ENCODE results near the gene SVEP1. TPM values are rescaled to one million over a fixed set of nuclear protein-coding genes. Genes with fewer than 3 reads are reported as not detected.

SVEP1 gene
- total RNA-seq, 4 donors from 2014 or later, result 6.1 to 40.1 (median 17.3) TPM

DNA sequence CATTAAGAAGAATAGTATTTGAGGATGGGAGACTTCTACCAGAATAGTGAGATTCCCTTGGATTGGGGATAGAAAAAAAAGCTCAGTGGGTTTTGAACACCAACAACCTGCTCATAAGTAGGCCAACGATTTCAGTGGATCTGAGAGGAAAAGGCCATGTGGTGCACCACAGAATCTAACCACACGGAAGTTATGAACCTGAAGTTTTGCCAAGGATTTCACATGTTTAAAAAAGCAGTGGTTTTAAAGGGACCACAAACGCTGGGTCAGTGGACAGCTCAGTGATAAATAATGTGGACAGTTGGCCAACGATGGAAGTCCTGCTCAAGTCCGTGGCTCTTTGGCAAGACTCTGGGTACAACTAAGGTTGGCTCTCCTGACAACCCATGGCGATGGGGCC, 134.6 kb downstream of the SVEP1 start:
- DNase-seq, result no peak
- no peak for TF ChIP-seq POLR2A (IDR thresholded peaks at IDR 0.05)
- TF ChIP-seq, protein P1, sequence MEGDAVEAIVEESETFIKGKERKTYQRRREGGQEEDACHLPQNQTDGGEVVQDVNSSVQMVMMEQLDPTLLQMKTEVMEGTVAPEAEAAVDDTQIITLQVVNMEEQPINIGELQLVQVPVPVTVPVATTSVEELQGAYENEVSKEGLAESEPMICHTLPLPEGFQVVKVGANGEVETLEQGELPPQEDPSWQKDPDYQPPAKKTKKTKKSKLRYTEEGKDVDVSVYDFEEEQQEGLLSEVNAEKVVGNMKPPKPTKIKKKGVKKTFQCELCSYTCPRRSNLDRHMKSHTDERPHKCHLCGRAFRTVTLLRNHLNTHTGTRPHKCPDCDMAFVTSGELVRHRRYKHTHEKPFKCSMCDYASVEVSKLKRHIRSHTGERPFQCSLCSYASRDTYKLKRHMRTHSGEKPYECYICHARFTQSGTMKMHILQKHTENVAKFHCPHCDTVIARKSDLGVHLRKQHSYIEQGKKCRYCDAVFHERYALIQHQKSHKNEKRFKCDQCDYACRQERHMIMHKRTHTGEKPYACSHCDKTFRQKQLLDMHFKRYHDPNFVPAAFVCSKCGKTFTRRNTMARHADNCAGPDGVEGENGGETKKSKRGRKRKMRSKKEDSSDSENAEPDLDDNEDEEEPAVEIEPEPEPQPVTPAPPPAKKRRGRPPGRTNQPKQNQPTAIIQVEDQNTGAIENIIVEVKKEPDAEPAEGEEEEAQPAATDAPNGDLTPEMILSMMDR (IDR thresholded peaks at IDR 0.05), result no peak
- no peaks in the 10 kb centered on the region for H3K4me1 ChIP-seq
- no peak overlapping the region for H3K4me3 ChIP-seq
- no peak overlapping the region for H3K27ac ChIP-seq
- H3K9me3 ChIP-seq, result no peaks in the 10 kb centered on the region
- H3K36me3 ChIP-seq, result no peaks in the 10 kb centered on the region
- no peaks in the 10 kb centered on the region for H3K27me3 ChIP-seq

DNA sequence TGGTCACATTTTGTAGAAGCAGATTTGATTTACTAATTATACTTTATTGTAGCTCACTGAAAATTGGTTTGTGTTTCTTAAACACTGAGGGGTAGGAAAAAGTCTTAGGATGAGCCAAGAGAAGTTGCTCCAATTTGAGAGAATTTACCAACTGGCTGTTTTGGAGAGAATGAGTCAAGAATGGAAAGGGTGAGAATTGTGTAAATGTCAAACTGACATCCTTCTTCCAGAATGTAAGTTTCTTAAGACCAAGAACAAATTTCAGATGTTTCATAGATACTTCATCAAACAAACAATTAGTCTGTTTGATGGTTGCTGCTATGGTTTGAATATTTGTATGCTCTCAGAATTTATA, 135.7 kb downstream of the SVEP1 start:
- Histone ChIP-seq H3K27me3 (no peaks in the 10 kb centered on the region), H3K27ac (no peak overlapping the region), H3K4me1 (no peaks in the 10 kb centered on the region), H3K4me3 (no peak overlapping the region), H3K9me3 (no peaks in the 10 kb centered on the region), H3K36me3 (no peaks in the 10 kb centered on the region)
- no peak for TF ChIP-seq POLR2A (IDR thresholded peaks at IDR 0.05)
- TF ChIP-seq, protein P1 (IDR thresholded peaks at IDR 0.05), result no peak
- DNase-seq, result no peak

DNA sequence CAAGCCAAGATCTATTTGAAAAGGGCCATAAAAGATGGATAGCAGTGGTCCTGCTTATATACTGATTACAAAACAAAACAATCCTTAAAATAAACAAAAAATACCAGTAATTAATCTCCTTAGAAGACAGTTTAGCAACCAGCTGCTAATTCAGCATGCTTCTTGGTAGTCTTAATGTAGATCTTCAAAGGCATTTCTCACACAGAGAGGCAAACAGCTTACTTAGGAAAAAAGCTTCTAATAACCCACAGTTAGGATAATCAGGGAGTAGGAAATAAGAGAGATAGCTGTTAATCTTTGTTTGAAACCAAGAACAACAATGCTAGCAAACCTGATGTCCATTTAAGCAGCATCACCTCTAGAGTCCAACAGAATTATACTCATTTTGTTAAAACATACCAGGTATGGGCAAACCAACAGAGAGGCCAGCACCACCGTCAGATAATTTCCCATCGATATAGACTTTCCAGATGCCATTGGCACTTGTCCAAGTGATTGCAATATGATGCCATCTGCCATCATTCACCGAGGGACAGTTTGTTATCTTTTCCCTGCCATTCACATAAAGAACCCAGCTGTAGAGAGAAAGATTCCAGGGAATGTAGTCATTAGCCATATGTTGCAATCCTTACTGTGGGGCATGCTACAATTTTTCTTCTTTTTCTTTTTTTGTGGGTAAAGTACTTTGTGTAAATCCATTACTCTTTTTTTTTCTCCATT, 136.2 kb downstream of the SVEP1 start:
- DNase-seq, result no peak

DNA sequence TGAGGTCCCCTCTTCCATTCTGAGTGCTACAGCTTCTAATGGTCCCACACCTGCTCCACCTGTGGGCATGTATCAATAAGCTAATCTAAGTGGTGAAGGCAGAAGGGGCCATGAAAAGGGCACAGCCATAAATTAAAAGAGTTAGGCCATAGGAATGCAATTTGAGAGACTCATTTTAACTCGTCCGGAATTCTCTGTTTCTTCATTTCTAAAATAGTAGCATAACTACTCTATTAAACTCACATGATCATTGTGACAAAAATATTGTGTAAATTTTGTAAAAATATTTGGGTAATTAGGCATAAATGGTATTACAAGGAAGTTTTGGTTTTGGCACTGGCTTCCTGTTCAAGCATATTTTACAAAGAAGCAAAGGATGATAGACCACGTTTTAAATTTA, 138.7 kb downstream of the SVEP1 start:
- Histone ChIP-seq H3K36me3 (no peaks in the 10 kb centered on the region), H3K9me3 (no peaks in the 10 kb centered on the region), H3K4me1 (no peaks in the 10 kb centered on the region), H3K27ac (no peak overlapping the region), H3K4me3 (no peak overlapping the region), H3K27me3 (no peaks in the 10 kb centered on the region)
- DNase-seq, result no peak
- TF ChIP-seq, protein P1 (IDR thresholded peaks at IDR 0.05), result no peak
- no peak for TF ChIP-seq POLR2A (IDR thresholded peaks at IDR 0.05)

More for the DNA sequence above, 136.2 kb downstream of the SVEP1 start:
- no peaks in the 10 kb centered on the region for H3K9me3 ChIP-seq
- no peaks in the 10 kb centered on the region for H3K4me1 ChIP-seq
- H3K27ac ChIP-seq, result no peak overlapping the region
- H3K36me3 ChIP-seq, result no peaks in the 10 kb centered on the region
- no peaks in the 10 kb centered on the region for H3K27me3 ChIP-seq
- TF ChIP-seq POLR2A (IDR thresholded peaks at IDR 0.05), result no peak
- TF ChIP-seq, protein P1 (IDR thresholded peaks at IDR 0.05), result no peak
- H3K4me3 ChIP-seq, result no peak overlapping the region

DNA sequence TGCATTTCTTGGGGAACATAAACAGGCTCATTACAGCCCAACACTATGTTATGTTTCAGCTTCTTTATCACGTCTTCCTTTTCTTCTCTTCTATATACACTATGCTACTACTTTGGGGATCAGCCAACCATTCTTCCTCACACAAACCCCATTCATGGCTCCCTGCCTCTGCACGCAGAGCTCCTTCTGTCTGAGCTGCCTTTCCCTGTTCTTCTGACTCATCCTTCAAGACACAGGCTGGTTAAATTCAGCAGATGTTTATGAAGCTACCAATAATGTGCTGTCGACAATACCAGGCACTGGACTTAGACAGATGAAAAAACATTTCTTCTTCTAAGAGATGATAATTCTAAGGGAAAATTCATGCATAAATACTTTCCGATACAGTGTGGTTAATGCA, 139.4 kb downstream of the SVEP1 start:
- no peak for DNase-seq
- no peak overlapping the region for H3K4me3 ChIP-seq
- H3K36me3 ChIP-seq, result no peaks in the 10 kb centered on the region
- H3K27ac ChIP-seq, result no peak overlapping the region
- H3K4me1 ChIP-seq, result no peaks in the 10 kb centered on the region
- no peaks in the 10 kb centered on the region for H3K9me3 ChIP-seq
- TF ChIP-seq, protein P1 (IDR thresholded peaks at IDR 0.05), result no peak
- TF ChIP-seq POLR2A (IDR thresholded peaks at IDR 0.05), result no peak
- H3K27me3 ChIP-seq, result no peaks in the 10 kb centered on the region

DNA sequence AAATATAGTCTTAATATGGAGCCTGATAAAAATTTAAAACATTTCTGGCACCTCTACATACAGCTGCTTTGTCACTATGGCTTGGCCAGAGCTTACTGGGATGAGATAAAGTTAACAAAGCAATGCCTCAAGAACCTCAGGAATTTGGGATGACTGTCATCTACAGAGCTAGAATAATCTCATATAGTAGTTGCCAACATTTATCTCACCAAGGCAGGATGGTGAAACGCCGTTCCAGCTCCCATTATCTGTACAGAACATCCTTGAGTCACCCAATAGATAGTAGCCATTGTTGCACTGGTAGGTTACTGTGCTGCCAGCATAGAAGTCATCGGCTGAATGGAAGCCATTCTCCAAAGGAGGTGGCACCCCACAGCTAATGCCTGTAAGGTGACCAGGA, 147.3 kb downstream of the SVEP1 start:
- DNase-seq, result no peak

More for the DNA sequence above, 147.3 kb downstream of the SVEP1 start:
- no peak overlapping the region for H3K4me3 ChIP-seq
- no peaks in the 10 kb centered on the region for H3K9me3 ChIP-seq
- no peak for TF ChIP-seq POLR2A (IDR thresholded peaks at IDR 0.05)
- TF ChIP-seq, protein P1 (IDR thresholded peaks at IDR 0.05), result no peak
- H3K36me3 ChIP-seq, result no peaks in the 10 kb centered on the region
- no peaks in the 10 kb centered on the region for H3K27me3 ChIP-seq
- no peaks in the 10 kb centered on the region for H3K4me1 ChIP-seq
- no peak overlapping the region for H3K27ac ChIP-seq

Measured in Peyer's patch (tissue), 4 donors.